HEK293 (cell line): ENCODE measurements around the gene PIM3.

ENCODE experiments used
- CTCF ChIA-PET: fragments of 350-600 bp; formaldehyde crosslinking; extraction: SDS; loops from one replicate; lab custom pipeline; 2021; ENCODE audit warnings: antibody characterized with exemption; lab: Yijun Ruan, JAX
- POLR2A ChIA-PET: fragments of 300-600 bp; formaldehyde crosslinking; extraction: SDS; loops from one replicate; lab custom pipeline; 2020; ENCODE audit warnings: antibody characterized with exemption, inconsistent platforms; lab: Yijun Ruan, JAX
- H3K27ac ChIP-seq: fragments of 200-500 bp; sonication (Bioruptor generic); 2 replicates; pipeline ENCODE4 v1.5.1; 2014; ENCODE audit warnings: low read depth, low read length, control low read depth, inconsistent platforms; ENCODE audit errors: extremely low read depth
- H3K36me3 ChIP-seq, 2 experiments: fragments of 200-500 bp in 1 of 2; sonication (Bioruptor generic) in 1 of 2; 1 replicate in 1 of 2; 2 replicates in 1 of 2; pipeline ENCODE4 v1.5.1; 2014 to 2017; ENCODE audit warnings: inconsistent platforms in 2 of 2, low read length in 2 of 2; ENCODE audit not compliant: control insufficient read depth in 2 of 2, insufficient read depth in 1 of 2
- H3K4me1 ChIP-seq: fragments of 200-500 bp; sonication (Bioruptor generic); 2 replicates; pipeline ENCODE4 v1.5.1; 2014; ENCODE audit warnings: mild to moderate bottlenecking, low read length, inconsistent platforms; ENCODE audit not compliant: control insufficient read depth, insufficient read depth
- H3K4me3 ChIP-seq: 2 replicates; pipeline ENCODE4 v1.5.1; 2011; ENCODE audit warnings: low read depth, mild to moderate bottlenecking, control low read depth, low read length, moderate library complexity
- H3K9me3 ChIP-seq: fragments of 200-500 bp; sonication (Bioruptor generic); 2 replicates; pipeline ENCODE4 v1.5.1; 2014; ENCODE audit warnings: low read depth, low read length, inconsistent platforms; ENCODE audit not compliant: control insufficient read depth, insufficient read depth
- BCL11A ChIP-seq: fragments of 450-650 bp; formaldehyde crosslinking; IDR thresholded peaks from 2 replicates; pipeline ENCODE4 v1.5.1; 2016; ENCODE audit warnings: low read depth, missing biosample characterization, missing genetic modification characterization
- BCL6B ChIP-seq: fragments of 450-650 bp; formaldehyde crosslinking; IDR thresholded peaks from 2 replicates; pipeline ENCODE4 v1.5.1; 2017; ENCODE audit warnings: missing biosample characterization, missing genetic modification characterization
- FEZF1 ChIP-seq: fragments of 450-650 bp; formaldehyde crosslinking; IDR thresholded peaks from 2 replicates; pipeline ENCODE4 v1.5.1; 2016; ENCODE audit warnings: missing biosample characterization, missing genetic modification characterization
- GLIS1 ChIP-seq: fragments of 450-650 bp; formaldehyde crosslinking; IDR thresholded peaks from 2 replicates; pipeline ENCODE4 v1.5.1; 2016; ENCODE audit warnings: missing biosample characterization, missing genetic modification characterization
- HOXA7 ChIP-seq: sonication (generic); formaldehyde crosslinking; IDR thresholded peaks from 2 replicates; pipeline ENCODE4 v1.8.1; 2022; ENCODE audit warnings: missing genetic modification reagents, borderline replicate concordance
- KLF1 ChIP-seq: fragments of 450-650 bp; formaldehyde crosslinking; IDR thresholded peaks from 2 replicates; pipeline ENCODE4 v1.5.1; 2016; ENCODE audit warnings: missing biosample characterization, missing genetic modification characterization
- KLF10 ChIP-seq: fragments of 450-650 bp; IDR thresholded peaks from 2 replicates; pipeline ENCODE4 v1.5.1; 2018; ENCODE audit warnings: missing biosample characterization, mild to moderate bottlenecking, missing genetic modification characterization
- KLF16 ChIP-seq: fragments of 450-650 bp; formaldehyde crosslinking; IDR thresholded peaks from 2 replicates; pipeline ENCODE4 v1.5.1; 2017; ENCODE audit warnings: missing biosample characterization, missing genetic modification characterization
- KLF17 ChIP-seq: fragments of 450-650 bp; formaldehyde crosslinking; IDR thresholded peaks from 2 replicates; pipeline ENCODE4 v1.5.1; 2016; ENCODE audit warnings: missing biosample characterization, missing genetic modification characterization
- PRDM4 ChIP-seq: fragments of 450-650 bp; formaldehyde crosslinking; IDR thresholded peaks from 2 replicates; pipeline ENCODE4 v1.5.1; 2017; ENCODE audit warnings: missing biosample characterization, missing genetic modification characterization
- SCRT2 ChIP-seq: fragments of 450-650 bp; formaldehyde crosslinking; IDR thresholded peaks from 2 replicates; pipeline ENCODE4 v1.5.1; 2016; ENCODE audit warnings: missing biosample characterization, missing genetic modification characterization
- ZBTB48 ChIP-seq: fragments of 450-650 bp; formaldehyde crosslinking; IDR thresholded peaks from 2 replicates; pipeline ENCODE4 v1.5.1; 2016; ENCODE audit warnings: missing biosample characterization, missing genetic modification characterization
- ZNF146 ChIP-seq: fragments of 450-650 bp; formaldehyde crosslinking; IDR thresholded peaks from 2 replicates; pipeline ENCODE4 v1.5.1; 2016; ENCODE audit warnings: missing biosample characterization, missing genetic modification characterization
- ZNF366 ChIP-seq: fragments of 450-650 bp; formaldehyde crosslinking; conservative IDR thresholded peaks from 2 replicates; pipeline ENCODE4 v1.5.1; 2016; ENCODE audit warnings: missing biosample characterization, missing genetic modification characterization
- ZNF501 ChIP-seq: fragments of 450-650 bp; formaldehyde crosslinking; IDR thresholded peaks from 2 replicates; pipeline ENCODE4 v1.5.1; 2016; ENCODE audit warnings: missing biosample characterization, missing genetic modification characterization
- ZNF549 ChIP-seq: fragments of 450-650 bp; IDR thresholded peaks from 2 replicates; pipeline ENCODE4 v1.5.1; 2018; ENCODE audit warnings: missing biosample characterization, missing genetic modification characterization, mild to moderate bottlenecking, inconsistent platforms, moderate library complexity
- ZNF555 ChIP-seq: fragments of 450-650 bp; formaldehyde crosslinking; conservative IDR thresholded peaks from 2 replicates; pipeline ENCODE4 v1.5.1; 2017; ENCODE audit warnings: missing biosample characterization, mild to moderate bottlenecking, missing genetic modification characterization, inconsistent platforms
- ZNF580 ChIP-seq: fragments of 450-650 bp; formaldehyde crosslinking; IDR thresholded peaks from 2 replicates; pipeline ENCODE4 v1.5.1; 2016; ENCODE audit warnings: missing biosample characterization, missing genetic modification characterization
- ZNF658 ChIP-seq: fragments of 450-650 bp; formaldehyde crosslinking; IDR thresholded peaks from 2 replicates; pipeline ENCODE4; 2016; ENCODE audit warnings: missing biosample characterization, missing genetic modification characterization
- ZNF670 ChIP-seq: fragments of 450-650 bp; formaldehyde crosslinking; IDR thresholded peaks from 2 replicates; pipeline ENCODE4 v1.5.1; 2016; ENCODE audit warnings: missing biosample characterization, missing genetic modification characterization, low read depth
- TF ChIP-seq, protein P1 (sequence below): fragments of 450-650 bp; formaldehyde crosslinking; conservative IDR thresholded peaks from 2 replicates; pipeline ENCODE4 v1.5.1; 2016; ENCODE audit warnings: low read depth, missing biosample characterization, missing genetic modification characterization
- TF ChIP-seq, protein P2 (sequence below): fragments of 450-650 bp; formaldehyde crosslinking; IDR thresholded peaks from 2 replicates; pipeline ENCODE4 v1.5.1; 2016; ENCODE audit warnings: missing biosample characterization, missing genetic modification characterization

Gene PIM3

DNA sequence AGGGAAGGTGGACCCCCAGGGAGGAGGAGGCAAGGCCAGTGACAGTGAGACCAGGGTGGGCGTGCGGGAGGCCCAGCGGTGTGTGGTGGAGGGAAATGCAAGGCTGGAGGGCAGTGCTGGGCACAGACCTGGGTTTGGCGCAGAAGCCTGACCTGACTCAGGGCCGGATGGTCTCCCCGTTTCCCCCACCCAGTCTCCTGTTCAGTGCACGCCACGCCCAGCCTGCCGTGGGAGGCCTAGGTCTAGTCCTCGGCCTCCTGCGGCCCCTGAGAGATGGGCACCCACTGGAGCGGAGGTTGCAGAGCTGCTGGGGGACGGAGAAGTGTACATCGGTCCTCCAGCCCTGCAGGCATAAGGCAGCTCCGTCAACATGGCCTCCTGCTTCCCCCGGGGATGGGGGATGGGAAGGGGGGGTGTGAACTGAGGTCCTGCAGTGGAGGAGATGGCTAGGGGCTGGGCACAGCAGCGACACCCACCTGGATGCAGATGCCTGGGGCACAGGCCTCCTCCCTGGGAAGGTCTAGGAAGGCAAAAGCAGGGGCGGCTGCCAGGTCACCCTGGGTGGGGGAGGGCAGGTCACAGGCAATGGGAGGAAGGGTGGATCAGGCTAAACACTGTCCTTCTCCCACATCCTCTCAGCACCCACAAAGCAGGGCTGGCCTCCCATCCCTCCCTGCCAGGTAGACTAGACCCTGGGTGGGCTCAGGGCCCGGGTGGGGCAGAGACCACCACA is 36.1 kb downstream of the PIM3 start:
- no peaks in the 10 kb centered on the region for H3K4me1 ChIP-seq
- POLR2A ChIA-PET, result interaction anchor here (2.4 kb wide), 1 partner anchor 37 kb away, joined by 5 read pairs; no protein-coding TSS in a partner anchor
- no peak overlapping the region for H3K27ac ChIP-seq
- H3K9me3 ChIP-seq, result no peaks in the 10 kb centered on the region
- no peak overlapping the region for H3K4me3 ChIP-seq
- 0 out of 2 replicates have a peak, but pooled peaks have one; percentile 10 for TF ChIP-seq GLIS1 (tag by site-specific recombination)
- TF ChIP-seq KLF1, result peak; percentile 63
- no peak for TF ChIP-seq KLF16 (tag by site-specific recombination)
- TF ChIP-seq, all 188 proteins: peak for 2
- CTCF ChIA-PET, result interaction anchor here (1.5 kb wide), 1 partner anchor 34 kb away, joined by 4 read pairs; no protein-coding TSS in a partner anchor
- H3K36me3 ChIP-seq, result no peaks in the 10 kb centered on the region

DNA sequence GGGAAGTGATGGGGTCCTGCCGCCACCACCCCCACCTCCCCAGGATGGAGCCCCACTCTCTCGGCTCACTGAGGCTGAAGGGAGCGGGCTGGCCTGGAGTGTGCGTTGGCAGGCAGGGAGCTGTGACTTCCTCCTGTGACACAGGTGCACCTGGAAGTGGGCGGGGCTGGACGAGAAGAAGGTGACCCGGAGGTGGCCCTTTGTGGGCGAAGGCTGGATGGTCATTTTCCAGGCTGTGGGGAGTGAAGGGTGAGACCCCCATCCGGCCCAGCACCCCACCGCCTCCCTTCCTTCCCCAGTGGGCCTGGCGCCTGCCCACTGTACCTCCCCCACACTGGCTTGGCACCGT is 36.7 kb downstream of the PIM3 start:
- CTCF ChIA-PET, result no interaction called here

More for the DNA sequence above, 36.7 kb downstream of the PIM3 start:
- POLR2A ChIA-PET, result interaction anchor here (2.4 kb wide), 1 partner anchor 38 kb away, joined by 5 read pairs; no protein-coding TSS in a partner anchor
- Histone ChIP-seq H3K9me3 (no peaks in the 10 kb centered on the region), H3K36me3 (no peaks in the 10 kb centered on the region), H3K27ac (no peak overlapping the region), H3K4me1 (no peaks in the 10 kb centered on the region), H3K4me3 (no peak overlapping the region)
- TF ChIP-seq ZNF501 (tag by site-specific recombination) (no peak), ZNF549 (no peak), ZNF146 (tag by site-specific recombination) (no peak), ZNF580 (no peak), KLF17 (no peak), KLF10 (tag by site-specific recombination) (no peak), SCRT2 (tag by site-specific recombination) (no peak), HOXA7 (CRISPR knock-in tag) (no peak), ZNF670 (tag by site-specific recombination) (no peak), FEZF1 (no peak), ZBTB48 (tag by site-specific recombination) (no peak), PRDM4 (tag by site-specific recombination) (no peak), ZNF555 (tag by site-specific recombination) (no peak), BCL6B (tag by site-specific recombination) (no peak), BCL11A (tag by site-specific recombination) (no peak), ZNF366 (tag by site-specific recombination) (no peak), ZNF658 (no peak)
- TF ChIP-seq, protein P1, sequence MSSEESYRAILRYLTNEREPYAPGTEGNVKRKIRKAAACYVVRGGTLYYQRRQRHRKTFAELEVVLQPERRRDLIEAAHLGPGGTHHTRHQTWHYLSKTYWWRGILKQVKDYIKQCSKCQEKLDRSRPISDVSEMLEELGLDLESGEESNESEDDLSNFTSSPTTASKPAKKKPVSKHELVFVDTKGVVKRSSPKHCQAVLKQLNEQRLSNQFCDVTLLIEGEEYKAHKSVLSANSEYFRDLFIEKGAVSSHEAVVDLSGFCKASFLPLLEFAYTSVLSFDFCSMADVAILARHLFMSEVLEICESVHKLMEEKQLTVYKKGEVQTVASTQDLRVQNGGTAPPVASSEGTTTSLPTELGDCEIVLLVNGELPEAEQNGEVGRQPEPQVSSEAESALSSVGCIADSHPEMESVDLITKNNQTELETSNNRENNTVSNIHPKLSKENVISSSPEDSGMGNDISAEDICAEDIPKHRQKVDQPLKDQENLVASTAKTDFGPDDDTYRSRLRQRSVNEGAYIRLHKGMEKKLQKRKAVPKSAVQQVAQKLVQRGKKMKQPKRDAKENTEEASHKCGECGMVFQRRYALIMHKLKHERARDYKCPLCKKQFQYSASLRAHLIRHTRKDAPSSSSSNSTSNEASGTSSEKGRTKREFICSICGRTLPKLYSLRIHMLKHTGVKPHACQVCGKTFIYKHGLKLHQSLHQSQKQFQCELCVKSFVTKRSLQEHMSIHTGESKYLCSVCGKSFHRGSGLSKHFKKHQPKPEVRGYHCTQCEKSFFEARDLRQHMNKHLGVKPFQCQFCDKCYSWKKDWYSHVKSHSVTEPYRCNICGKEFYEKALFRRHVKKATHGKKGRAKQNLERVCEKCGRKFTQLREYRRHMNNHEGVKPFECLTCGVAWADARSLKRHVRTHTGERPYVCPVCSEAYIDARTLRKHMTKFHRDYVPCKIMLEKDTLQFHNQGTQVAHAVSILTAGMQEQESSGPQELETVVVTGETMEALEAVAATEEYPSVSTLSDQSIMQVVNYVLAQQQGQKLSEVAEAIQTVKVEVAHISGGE, result no peak
- TF ChIP-seq, protein P2, sequence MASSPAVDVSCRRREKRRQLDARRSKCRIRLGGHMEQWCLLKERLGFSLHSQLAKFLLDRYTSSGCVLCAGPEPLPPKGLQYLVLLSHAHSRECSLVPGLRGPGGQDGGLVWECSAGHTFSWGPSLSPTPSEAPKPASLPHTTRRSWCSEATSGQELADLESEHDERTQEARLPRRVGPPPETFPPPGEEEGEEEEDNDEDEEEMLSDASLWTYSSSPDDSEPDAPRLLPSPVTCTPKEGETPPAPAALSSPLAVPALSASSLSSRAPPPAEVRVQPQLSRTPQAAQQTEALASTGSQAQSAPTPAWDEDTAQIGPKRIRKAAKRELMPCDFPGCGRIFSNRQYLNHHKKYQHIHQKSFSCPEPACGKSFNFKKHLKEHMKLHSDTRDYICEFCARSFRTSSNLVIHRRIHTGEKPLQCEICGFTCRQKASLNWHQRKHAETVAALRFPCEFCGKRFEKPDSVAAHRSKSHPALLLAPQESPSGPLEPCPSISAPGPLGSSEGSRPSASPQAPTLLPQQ (tag by site-specific recombination), result no peak
